GM18507 (cell line): ENCODE data around the gene OR6K2.
"Not testable (repeated sequence)": the region's sequence is repeated elsewhere in the genome, so short reads cannot be mapped to it uniquely, and the experiment has no call there.

Source experiments
- DNase-seq: peaks from one replicate; pipeline ENCODE4 v3.0.0; 2011; ENCODE audit warnings: low read depth; ENCODE audit not compliant: insufficient read length; ENCODE audit errors: extremely low spot score
- FAIRE-seq: peaks from 2 replicates; lab custom pipeline; 2011; peaks lifted over from hg19 to GRCh38; lab: Jason Lieb, UNC

Gene OR6K2, protein sequence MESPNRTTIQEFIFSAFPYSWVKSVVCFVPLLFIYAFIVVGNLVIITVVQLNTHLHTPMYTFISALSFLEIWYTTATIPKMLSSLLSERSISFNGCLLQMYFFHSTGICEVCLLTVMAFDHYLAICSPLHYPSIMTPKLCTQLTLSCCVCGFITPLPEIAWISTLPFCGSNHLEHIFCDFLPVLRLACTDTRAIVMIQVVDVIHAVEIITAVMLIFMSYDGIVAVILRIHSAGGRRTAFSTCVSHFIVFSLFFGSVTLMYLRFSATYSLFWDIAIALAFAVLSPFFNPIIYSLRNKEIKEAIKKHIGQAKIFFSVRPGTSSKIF

DNA sequence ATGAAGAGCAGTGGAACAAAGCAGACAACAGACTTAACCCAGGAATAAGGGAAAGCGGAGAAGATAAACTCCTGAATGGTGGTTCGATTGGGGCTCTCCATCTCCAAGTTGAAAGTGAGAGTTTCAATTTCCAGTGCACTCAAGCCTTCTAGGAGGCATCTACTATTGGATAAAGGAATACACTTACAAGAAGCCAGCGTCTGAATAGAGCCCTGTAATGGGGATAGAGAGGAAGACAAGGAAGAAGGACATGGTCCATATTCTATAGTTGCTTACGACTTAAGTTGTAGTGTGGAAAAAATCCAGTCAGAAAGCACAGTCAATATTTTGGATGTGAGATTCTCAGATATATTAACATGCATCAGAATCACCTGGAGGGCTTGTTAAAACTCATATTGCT lies at the start of gene OR6K2:
TSS of gene OR6K2 (minus strand) at position 101 of the 400 bp plus-strand sequence. CDS start at position 101, 0 bp downstream.
- FAIRE-seq: no peak
- DNase-seq: no peak

DNA sequence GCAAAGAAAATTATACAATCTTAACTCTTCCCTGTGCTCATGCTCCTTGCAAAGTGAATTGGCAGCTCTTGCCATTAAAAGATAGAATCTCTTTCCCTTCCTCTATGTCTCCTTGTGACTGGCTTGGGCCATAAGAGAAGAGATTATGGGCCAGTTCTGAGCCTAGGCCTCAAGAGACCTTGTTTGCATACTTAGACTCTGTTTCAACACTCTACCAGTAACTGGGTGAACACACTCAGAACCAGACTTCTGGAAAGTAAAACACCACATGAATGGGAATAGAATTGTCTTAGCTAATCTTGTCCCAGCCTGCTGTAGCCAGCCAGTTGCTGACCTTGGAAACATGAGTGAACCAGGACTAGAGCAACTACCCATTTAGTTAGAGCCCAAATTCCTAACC lies 35.4 kb upstream of the OR6K2 start:
- FAIRE-seq: no peak

DNA sequence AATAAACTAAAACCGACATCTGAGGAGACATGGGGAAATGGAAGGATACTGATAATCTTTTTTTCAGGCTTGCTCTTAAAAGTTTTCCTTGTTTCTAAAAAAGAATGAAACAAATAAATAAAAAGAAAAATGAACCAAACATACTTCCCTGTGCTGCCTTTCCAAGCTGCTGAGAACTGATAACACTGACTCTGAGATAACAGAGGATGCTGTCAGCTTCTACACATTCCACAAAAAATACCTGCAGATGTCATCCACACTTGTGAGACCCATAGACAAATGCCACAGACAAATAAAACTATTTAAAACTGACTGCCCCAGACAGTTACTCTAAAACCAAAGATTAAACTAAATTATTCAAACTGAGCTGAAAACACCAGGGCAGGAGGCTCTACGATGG lies 32.1 kb upstream of the OR6K2 start:
- DNase-seq (no peak), FAIRE-seq (no peak)

More for the DNA sequence above, 35.4 kb upstream of the OR6K2 start:
- DNase-seq: no peak

DNA sequence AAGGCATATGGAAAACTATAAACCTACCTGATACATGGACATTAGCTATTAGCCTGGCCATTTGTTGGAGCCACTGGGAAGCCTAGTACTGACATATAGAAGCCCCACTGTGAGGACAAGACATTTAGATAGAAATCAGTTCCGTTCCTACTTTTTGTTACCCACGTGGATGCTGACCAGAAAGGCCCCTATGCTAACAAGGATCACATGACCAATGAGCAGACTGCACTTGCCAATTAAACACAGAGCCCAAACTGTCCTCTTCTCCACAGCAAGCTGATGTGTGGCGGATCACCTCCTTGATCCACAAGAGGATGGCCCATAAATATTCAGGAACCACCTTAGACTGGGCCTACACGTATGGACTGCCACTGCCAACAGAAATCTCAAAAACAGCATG lies 31.3 kb upstream of the OR6K2 start:
- FAIRE-seq (no peak), DNase-seq (no peak)

DNA sequence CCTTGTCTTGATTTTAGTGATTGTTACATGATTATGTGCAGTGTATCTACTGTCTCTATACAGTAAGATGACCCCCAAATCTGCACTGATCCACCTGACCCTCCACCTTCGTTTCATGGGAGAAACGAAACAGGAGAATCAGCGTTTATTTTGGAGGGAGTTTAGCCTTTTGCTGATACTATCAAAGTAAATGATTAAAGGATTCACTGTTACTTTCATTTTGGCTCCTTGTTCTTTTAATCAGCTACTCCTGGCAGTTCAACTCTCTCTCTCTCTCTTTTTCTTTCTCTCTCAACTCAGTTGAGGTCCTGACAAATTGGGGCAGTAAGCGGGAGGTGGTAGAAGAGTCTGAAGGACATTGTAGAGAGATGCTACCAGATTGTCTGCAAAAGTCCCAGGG lies 30.0 kb upstream of the OR6K2 start:
- DNase-seq: no peak
- no peak for FAIRE-seq

DNA sequence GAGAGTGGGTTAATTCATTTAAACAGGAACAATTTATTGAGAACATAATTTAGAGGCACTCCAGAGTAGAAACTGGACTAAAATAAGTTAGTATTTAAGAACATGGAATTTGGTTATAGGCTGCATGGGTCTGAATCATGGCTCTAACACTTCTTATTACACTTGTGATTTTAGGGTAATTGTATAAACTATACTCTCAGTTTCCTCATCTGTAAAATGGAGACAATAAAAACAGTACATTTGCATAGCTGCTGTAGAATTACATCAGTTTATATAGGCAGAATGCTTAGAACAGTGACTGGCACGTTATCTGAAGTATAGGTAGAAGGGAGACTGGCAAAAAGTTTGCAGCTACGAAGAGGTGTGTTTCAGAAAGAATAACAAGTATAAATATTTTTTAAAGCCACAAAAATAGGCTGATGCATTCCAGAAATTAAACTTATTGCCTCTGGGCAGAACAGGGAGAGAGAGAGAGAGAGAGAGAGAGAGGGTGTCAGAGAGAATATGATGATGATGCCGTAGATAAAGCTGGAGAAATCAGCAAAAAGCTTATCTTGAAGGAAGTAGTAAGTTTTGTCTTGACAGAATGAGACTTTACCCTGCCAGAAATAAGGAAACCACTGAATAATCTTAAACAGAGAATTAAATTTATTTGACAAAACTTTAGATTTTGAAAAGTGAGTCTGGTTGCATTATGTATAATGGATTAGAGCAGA lies 28.2 kb upstream of the OR6K2 start:
- FAIRE-seq: no peak

DNA sequence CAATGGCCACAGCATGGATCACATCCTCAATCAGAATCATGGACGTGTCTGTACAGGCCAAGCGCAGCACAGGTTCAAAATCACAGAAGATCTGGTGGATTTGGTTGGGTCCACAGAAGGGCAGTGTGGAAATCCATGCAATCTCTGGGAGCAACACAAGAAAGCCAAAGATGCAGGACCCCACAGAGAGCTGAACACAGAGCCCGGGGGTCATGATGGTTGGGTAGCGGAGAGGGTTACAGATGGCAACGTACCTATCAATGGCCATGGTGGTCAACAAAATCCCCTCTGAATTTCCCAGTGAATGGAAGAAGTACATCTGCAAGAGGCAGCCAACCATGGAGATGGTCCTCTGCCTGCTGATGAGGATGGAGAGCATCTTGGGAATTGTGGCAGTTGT lies 24.0 kb upstream of the OR6K2 start:
- DNase-seq (no peak), FAIRE-seq (no peak)

More for the DNA sequence above, 28.2 kb upstream of the OR6K2 start:
- no peak for DNase-seq

DNA sequence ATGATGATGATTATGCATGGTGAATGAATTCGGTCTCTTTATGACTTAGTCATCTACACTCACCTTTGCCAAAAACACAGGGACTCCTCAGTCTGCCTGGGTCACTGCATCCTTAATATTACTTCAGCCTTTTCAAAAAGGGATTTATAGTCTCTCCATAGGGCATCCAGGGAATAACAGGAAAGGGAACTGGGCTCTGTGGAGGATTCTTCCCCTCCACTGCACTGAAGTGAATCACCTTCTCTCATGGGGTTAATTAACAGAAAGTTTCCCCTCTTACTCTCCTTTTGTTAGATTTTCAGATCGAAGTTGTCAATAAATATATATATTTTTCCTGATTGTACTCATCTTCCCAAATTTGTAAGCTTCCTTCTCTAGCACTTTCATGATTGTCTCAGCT lies 20.2 kb upstream of the OR6K2 start, which contains the start of gene OR6K3:
TSS of gene OR6K3 (minus strand) at position 101 of the 400 bp plus-strand sequence. CDS start 2,605 bp downstream, outside the sequence.
- FAIRE-seq (no peak), DNase-seq (no peak)

DNA sequence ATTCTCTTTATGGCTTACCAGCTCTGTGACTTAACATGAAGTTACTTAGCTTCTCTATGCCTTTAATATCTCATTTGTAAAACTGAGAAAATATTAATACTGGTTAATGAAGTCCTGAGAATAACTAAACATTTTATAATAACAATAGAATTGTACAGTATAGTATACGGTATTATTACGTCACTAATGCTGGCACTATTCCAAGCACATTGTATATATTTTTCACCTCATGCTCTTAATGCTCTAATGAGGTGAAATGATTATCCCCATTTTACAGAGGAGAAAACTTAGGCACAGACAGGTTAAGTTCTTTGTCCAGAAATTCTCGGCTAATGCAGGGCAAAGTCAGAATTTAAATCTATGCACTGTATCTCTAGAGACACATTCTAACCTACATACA lies 19.2 kb upstream of the OR6K2 start:
- FAIRE-seq: no peak
- DNase-seq: no peak

DNA sequence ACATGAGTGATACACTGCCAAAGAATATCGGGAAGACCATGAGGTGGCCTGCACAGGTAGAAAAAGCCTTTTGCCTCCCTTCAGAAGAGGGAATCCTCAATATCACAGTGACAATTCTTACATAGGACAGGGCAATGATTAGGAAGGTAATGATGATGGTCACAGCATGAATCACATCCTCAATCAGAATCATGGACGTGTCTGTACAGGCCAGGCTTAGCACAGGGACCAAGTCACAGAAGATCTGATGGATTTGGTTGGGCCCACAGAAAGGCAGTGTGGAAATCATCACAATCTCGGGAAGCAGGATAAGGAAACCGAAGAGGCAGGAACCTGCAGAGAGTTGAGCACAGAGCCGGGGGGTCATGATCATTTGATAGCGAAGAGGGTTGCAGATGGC lies 16.9 kb upstream of the OR6K2 start:
- FAIRE-seq (no peak), DNase-seq (no peak)

DNA sequence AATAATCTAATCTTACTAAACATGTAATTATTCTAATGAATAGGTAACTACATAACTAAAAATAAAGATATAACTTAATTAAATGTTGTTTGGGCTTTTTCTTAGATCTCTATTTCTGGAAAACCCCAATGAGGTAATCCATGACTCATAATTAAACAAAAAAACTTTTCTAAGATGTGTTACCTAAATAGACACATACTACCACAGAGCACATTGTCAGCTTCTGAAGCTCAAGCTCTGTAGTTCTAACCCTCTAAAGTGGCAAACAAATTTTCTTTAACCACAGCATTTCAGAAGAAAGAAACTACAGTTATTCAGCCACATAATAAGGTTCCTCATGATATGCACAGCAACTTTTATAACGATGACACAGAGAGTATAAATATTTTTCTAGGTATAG lies 15.9 kb upstream of the OR6K2 start:
- DNase-seq: no peak
- FAIRE-seq: no peak

DNA sequence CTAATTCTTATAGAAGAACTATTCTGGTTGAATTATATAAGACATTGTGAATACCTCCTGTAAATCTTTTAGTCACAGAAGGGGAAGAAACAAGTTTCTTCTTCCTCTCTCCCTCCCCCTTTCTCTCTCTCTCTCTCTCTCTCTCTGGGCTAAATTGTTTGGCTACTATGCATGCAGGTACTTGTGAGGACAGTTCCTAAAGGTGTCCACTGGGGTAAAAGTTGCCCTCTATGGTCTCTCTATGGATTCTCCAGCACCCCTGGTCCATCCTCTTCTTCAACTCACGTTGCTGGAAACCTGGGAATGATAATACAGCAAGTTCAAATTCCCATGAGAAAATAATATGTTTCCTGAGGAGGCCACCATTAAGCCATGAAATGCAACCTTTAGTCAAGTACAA lies 14.3 kb upstream of the OR6K2 start:
- FAIRE-seq: no peak

DNA sequence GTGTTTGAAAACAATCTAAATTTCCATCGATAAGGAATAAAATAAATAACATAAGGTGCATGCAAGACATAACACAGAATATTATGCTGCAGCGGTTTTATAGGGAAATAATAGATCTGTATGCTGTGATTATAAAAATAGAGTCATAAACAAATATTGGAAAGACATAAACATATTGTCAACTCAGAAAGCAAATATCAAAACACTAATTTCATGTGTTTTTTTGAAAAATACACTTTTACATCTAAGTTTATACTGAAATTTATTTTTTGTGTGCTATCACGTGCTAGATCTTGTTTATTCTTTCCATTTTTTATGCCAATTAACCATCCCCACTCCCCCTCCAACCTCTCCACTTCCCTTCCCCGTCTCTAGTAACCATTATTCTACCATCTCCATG lies 10.6 kb upstream of the OR6K2 start:
- DNase-seq (no peak), FAIRE-seq (no peak)

More for the DNA sequence above, 14.3 kb upstream of the OR6K2 start:
- DNase-seq: no peak

DNA sequence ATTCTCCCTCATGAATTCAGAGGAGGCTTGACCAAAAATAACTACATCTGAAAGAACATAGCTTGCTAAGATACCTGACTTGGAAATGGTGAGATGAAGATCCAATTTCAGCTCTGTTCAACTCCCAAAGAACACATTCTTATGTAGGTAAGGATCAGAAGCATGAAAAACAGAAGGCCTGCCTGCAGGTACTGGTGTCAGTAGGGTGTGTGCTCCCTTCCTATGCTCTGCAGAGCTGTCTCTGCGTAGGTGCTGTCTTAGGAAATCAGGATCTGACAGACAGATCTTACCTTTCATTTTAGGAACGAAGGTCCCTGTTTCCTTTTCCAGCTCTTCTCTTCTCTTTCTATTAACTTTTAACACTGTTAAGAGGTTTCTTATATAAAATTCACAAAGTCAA lies 5.6 kb upstream of the OR6K2 start:
- DNase-seq (no peak), FAIRE-seq (no peak)

DNA sequence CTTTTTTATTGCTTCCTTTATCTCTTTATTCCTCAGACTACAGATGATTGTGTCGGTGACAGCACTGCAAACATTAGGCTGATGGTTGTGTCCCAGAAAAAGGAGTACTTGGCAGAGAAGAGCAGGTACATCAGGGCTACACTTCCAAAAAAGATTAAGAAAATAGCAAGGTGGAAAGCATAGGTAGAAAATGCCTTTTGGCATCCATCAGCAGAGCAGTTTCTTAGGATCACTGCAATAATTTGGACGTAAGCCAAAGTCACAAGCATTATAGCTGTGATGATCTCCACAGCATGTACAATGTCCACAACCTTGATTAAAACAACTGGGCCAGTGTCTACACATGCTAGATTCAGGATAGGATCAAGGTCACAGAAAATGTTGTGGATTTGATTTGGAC lies 5.9 kb downstream of the OR6K2 start:
- DNase-seq (no peak), FAIRE-seq (no peak)

DNA sequence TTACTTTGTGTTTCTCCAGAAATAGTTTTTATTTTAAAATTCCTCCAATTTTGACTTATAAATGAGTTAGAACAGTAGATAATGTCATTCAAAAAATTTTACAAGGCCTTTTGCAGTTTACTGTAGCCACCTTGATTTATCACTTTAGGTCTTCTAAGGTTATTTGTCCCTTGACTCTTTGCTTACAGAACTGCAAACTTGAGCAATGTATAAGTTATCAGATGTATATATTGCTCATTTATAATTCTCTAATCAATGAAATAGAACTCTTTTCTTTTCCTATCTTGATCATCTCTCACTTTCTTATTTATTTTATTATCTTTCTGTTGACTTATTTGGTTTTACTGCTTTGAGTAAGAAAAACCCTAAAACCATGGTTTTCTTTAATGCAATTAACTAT lies 8.1 kb downstream of the OR6K2 start:
- FAIRE-seq: no peak

DNA sequence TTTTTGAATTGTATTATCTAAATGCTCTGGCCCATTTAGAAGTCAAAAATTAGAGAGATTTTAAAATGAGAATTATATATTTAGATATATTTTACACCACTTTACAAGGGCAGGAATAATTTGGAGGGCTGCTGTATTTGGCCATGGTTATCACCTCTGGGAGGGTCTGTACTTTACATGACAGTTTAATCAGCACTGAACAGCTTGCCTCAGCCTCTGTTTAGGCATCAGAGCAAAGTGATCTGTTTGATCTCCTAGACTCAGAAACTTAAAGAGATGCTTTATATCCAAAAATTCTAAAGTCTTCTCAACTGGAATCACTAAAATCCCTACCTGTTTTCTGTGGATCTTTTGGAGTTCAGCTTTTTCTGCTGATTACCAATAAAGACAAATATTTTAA lies 8.5 kb downstream of the OR6K2 start:
- no peak for DNase-seq
- FAIRE-seq: no peak

More for the DNA sequence above, 8.1 kb downstream of the OR6K2 start:
- DNase-seq: no peak

DNA sequence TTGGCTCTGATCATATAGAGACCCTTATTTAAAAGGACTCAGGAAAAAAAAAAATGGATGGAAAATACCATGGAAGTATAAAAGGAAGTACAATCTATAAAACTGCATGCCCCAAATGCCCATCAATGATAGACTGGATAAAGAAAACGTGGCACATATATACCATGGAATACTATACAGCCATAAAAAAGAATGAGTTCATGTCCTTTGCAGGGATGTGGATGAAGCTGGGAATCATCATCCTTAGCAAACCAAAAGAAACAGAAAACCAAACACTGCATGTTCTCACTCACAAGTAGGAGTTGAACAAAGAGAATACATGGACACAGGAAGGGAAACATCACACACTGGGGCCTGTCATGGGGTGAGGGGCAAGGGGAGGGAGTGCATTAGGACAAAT lies 9.3 kb downstream of the OR6K2 start:
- not testable (repeated sequence) for DNase-seq, FAIRE-seq

DNA sequence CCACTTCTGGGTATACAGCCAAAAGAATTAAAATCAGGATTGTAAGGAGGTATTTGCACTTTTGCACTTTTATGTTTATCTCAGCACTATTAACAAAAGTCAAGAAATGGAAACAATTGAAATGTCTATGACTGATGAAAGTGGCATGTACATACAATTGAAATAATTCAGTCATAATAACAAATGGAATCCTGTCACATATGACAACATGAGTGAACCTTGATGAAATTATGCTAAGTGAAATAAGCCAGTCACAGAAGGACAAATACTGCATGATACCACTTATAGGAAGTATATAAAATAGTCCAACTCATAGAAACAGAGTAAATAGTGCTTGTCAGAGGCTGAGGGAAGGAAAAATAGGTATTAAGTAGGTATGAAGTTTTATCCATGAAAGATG lies 10.6 kb downstream of the OR6K2 start:
- FAIRE-seq (no peak), DNase-seq (no peak)

DNA sequence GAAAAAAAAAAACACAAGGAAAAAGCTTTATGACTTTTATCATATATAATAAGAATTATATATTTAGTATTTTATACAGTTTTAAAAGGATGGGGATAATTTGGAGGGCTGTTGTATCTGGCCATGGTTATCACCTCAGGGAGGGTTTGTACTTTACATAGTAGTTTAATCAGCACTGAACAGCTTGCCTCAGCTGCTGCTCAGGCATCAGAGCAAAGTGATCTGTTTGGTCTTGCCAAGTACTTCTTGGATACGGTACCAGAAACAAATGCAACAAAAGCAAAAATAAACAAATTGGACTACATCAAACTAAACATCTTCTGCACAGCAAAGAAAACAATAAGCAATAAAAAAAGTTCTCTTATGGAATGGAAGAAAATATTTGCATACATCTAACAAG lies 11.3 kb downstream of the OR6K2 start:
- DNase-seq (no peak), FAIRE-seq (no peak)

DNA sequence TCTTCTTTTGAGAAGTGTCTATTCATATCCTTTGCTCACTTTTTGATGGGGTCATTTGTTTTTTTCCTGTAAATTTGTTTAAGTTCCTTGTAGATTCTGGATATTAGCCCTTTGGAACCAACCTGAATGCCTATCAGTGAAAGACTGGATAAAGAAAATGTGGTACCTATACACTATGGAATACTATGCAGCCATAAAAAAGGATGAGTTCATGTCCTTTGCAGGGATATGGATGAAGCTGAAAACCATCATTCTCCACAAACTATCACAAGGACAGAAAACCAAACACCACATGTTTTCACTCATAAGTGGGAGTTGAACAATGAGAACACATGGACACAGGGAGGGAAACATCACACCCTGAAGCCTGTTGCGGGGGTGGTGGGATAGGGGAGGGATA lies 12.1 kb downstream of the OR6K2 start:
- FAIRE-seq, DNase-seq: not testable (repeated sequence)
